GM11168 (cell line): ENCODE measurements around the gene CCDC9B.

Source experiments
- in situ Hi-C: fragments of 300-500 bp; cut with MboI; formaldehyde crosslinking; loops from one replicate; pipeline ENCODE4 v1.12.0; 2022; ENCODE audit warnings: low sequenced_read_pairs; ENCODE audit not compliant: unreplicated experiment

CCDC9B gene

GRCh38 chr15:40298216-40298935 lies 42.4 kb downstream of the CCDC9B start:
- in situ Hi-C loops, result no loop called here

- in situ Hi-C loops, result no loop called here
These were observed 43.4 kb downstream of the CCDC9B start for GRCh38 chr15:40297356-40297755.

- in situ Hi-C loops, result no loop called here
These were observed 44.0 kb downstream of the CCDC9B start for GRCh38 chr15:40296561-40297230.

GRCh38 chr15:40295877-40296560 lies 44.7 kb downstream of the CCDC9B start:
- in situ Hi-C loops, result no loop called here

- in situ Hi-C loops, result no loop called here
These were observed 45.4 kb downstream of the CCDC9B start for GRCh38 chr15:40295297-40295696.

- in situ Hi-C loops, result no loop called here
These were observed 46.5 kb downstream of the CCDC9B start for GRCh38 chr15:40293905-40294895.

- in situ Hi-C loops, result no loop called here
These were observed 47.7 kb downstream of the CCDC9B start for GRCh38 chr15:40293006-40293405.

GRCh38 chr15:40292246-40292645 lies 48.5 kb downstream of the CCDC9B start:
- in situ Hi-C loops, result no loop called here

GRCh38 chr15:40290918-40291574 lies 49.7 kb downstream of the CCDC9B start:
- in situ Hi-C loops, result no loop called here

- in situ Hi-C loops, result no loop called here
These were observed 50.2 kb downstream of the CCDC9B start for GRCh38 chr15:40290545-40290917.

- in situ Hi-C loops, result loop anchor here (5.0 kb wide), 1 partner anchor 33 kb away; the partner anchor contains the start of gene INAFM2
These were observed 51.5 kb downstream of the CCDC9B start for GRCh38 chr15:40289140-40289775.

- in situ Hi-C loops, result loop anchor here (5.0 kb wide), 1 partner anchor 34 kb away; the partner anchor contains the start of gene INAFM2
These were observed 52.8 kb downstream of the CCDC9B start for GRCh38 chr15:40287968-40288367.

GRCh38 chr15:40287505-40287904 lies 53.2 kb downstream of the CCDC9B start:
- in situ Hi-C loops, result loop anchor here (5.0 kb wide), 1 partner anchor 35 kb away; the partner anchor contains the start of gene INAFM2

- in situ Hi-C loops, result loop anchor here (5.0 kb wide), 1 partner anchor 36 kb away; the partner anchor contains the start of gene INAFM2
These were observed 53.9 kb downstream of the CCDC9B start for GRCh38 chr15:40286794-40287193.

GRCh38 chr15:40286061-40286532 lies 54.6 kb downstream of the CCDC9B start:
- in situ Hi-C loops, result loop anchor here (5.0 kb wide), 1 partner anchor 36 kb away; the partner anchor contains the start of gene INAFM2

- in situ Hi-C loops, result loop anchor here (5.0 kb wide), 1 partner anchor 37 kb away; the partner anchor contains the start of gene INAFM2
These were observed 55.2 kb downstream of the CCDC9B start for GRCh38 chr15:40285554-40286011.

- in situ Hi-C loops, result loop anchor here (5.0 kb wide), 1 partner anchor 37 kb away; the partner anchor contains the start of gene INAFM2
These were observed 55.6 kb downstream of the CCDC9B start for GRCh38 chr15:40285151-40285550.

GRCh38 chr15:40283615-40284300 lies 57.0 kb downstream of the CCDC9B start:
- in situ Hi-C loops, result no loop called here
